ENCODE results near the gene GLB1L3.
"Not testable (repeated sequence)": the region's sequence is repeated elsewhere in the genome, so short reads cannot be mapped to it uniquely, and the experiment has no call there.

Gene GLB1L3

GRCh38 chr11:134252346-134253187 is 23.6 kb upstream of the GLB1L3 start:
- peak; percentile 42 for DNase-seq

GRCh38 chr11:134253188-134253993 is 22.8 kb upstream of the GLB1L3 start, which contains the start of the genes ACAD8 and THYN1:
Gene ACAD8, plus strand, starts transcription at chr11:134253568. Its CDS starts 33 bp downstream, at chr11:134253601.
Gene THYN1, minus strand, starts transcription at chr11:134253352. Its CDS starts 470 bp downstream, at chr11:134252882.
- peak; percentile 86 for DNase-seq

DNA sequence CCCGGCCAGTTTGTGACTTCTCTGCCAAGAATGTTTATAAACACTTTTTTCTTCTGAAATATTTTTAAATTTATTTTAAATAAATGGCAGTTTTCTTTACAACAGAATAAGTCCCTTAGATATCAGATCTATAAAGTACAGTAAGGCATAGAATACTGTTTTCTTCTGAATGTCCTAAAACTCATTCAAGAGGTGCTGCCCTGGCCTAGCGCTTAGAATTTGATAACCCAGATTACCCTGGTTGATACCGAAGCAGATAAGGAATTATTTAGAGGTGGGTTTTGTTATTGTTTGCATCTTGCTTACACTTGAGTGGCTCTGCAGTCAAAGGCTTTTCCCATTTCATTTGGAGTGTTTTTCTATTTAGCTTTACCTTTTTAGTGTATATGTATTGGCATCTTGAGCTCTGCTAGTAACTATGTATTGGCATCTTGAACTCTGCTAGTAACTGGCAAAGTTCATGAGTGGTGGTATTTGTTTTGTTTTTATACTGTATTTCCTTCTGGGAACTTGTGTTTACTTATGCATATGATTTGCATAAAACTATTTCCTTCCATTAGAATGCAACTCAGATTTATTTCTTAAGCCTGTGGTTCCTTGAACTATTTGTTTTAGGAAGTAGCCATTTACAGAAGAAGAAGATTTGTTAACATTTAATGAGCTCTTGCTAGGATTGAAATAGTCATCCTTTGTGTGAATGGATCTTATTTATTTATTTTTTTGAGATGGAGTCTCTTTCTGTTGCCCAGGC is 21.6 kb upstream of the GLB1L3 start:
- no peak for DNase-seq

DNA sequence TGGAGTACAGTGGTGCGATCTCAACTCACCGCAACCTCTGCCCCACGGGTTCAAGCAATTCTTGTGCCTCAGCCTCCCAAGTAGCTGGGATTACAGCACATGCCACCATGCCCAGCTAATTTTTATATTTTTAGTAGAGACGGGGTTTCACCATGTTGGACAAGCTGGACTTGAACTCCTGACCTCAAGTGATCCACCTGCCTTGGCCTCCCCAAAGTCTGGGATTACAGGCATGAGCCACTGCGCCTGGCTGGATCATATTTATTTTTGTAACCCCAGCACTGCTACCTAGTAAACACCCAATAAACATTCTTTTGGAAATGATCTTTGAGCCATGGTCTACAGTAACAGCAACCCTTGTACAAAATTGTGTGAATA is 21.0 kb upstream of the GLB1L3 start:
- not testable (repeated sequence) for DNase-seq

DNA sequence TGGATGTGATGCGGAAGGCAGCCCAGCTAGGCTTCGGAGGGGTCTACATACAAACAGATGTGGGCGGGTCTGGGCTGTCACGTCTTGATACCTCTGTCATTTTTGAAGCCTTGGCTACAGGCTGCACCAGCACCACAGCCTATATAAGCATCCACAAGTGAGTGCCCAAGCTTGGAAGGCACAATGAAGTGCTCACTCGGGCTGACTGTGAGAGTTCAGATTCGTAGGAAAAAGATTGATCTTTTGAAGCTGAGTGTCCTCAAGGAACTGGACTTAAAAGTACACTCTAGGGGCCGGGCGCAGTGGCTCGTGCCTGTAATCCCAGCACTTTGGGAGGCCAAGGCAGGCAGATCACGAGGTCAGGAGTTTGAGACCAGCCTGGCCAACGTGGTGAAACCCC is 19.1 kb upstream of the GLB1L3 start:
- no peak for DNase-seq

GRCh38 chr11:134258577-134258976 is 17.6 kb upstream of the GLB1L3 start:
- DNase-seq = no peak

GRCh38 chr11:134260503-134260902 is 15.7 kb upstream of the GLB1L3 start:
- DNase-seq = no peak

DNA sequence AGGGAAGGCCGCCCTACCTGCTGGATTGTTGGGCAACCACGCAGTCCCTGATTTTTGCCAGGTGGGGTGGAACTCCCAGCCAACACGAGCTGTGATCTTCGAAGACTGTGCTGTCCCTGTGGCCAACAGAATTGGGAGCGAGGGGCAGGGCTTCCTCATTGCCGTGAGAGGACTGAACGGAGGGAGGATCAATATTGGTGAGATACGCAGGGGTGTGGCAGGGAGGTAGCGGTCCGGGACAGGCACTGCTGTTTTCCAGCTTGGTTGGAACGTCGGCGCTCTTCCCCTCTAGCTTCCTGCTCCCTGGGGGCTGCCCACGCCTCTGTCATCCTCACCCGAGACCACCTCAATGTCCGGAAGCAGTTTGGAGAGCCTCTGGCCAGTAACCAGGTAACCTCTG is 15.2 kb upstream of the GLB1L3 start:
- no peak for DNase-seq

- DNase-seq = no peak
Measured at GRCh38 chr11:134261626-134262488, 14.3 kb upstream of the GLB1L3 start.

GRCh38 chr11:134264966-134265764 is 11.0 kb upstream of the GLB1L3 start:
- DNase-seq = no peak

DNA sequence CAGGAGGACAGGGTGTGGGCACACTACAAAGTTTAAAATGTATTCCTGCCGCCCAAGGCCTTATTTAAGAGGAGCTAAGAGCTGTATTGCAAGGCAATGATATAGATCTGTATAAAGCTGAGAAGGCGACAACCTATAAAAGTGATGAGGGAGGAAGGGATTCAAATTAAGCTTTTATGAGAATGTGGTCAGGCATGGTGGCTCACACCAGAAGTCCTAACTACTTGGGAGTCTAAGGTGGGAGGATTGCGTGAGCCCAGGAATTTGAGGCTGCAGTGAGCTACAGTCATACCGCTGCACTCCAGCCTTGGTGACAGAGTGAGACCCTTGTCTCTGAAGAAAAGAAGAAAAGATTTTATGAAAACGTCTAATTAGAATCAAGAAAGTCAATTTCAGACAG is 9.7 kb upstream of the GLB1L3 start:
- no peak for DNase-seq

GRCh38 chr11:134266841-134267251 is 9.3 kb upstream of the GLB1L3 start:
- DNase-seq = no peak

- DNase-seq = no peak
Measured at GRCh38 chr11:134267461-134267860, 8.7 kb upstream of the GLB1L3 start.

- DNase-seq = no peak
Measured at GRCh38 chr11:134267966-134268365, 8.2 kb upstream of the GLB1L3 start.

DNA sequence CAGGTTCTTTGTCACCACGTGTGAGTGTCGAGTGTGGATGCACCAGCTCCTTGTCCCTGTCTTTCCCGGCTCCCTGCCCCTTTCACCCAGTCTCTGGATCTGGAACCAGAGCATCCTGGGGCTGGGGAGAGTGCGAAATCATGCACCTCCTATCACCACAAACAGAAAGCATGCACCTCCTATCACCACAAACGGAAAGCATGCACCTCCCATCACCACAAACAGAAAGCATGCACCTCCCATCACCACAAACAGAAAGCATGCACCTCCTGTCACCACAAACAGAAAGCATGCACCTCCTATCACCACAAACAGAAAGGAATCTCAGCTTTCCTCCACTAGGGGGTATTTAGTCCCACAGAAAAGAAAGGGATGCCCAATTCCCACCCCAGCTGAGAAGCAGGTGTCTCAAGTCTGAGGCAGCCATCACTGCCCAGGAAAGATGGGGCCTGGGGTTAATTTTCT is 5.9 kb upstream of the GLB1L3 start:
- DNase-seq = peak; percentile 2

GRCh38 chr11:134271978-134272377 is 4.2 kb upstream of the GLB1L3 start:
- no peak for DNase-seq

DNA sequence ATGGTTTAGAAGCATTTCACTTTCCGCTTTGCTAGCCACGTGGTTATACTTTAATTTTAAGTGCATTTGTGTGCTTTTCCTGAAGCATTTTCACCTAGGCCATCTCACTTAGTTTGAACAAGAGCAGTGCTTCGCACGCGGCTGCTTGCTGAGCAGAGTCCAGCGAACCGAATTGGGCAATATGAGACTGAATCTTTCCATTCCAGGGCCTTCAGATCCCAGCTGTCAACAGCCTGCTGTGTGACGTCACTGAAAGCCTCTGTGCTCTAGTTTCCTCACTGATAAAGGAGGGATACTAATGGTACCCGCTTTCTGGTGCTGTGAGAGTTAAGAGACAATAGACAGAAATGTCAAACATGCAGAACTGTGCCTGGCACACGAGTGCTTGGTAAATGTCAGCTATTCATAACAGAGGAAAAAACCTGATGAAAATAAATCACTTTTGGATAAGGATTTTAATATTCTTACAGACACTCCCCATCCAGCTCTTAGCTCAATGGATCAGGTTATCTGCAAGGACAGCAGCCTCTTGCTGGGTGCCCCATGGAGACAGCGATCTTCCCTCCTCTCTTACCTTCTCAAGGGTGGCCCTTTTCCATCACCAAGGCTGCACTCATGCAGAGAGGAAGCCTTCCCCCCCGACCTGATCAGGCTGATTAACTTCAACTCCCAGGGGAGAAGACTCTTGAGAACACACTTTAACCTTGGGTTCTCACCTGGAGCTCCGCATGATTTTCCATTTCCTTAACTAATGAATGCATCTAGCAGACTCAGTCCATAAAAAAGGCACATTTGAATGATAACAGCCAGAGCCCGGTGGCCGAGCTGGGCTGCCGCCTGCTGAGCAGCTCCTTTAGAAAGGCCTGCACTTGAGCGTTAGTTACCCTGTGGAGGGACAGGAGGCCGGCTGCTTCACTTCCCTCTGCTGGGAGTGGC is 3.5 kb upstream of the GLB1L3 start:
- DNase-seq = no peak

DNA sequence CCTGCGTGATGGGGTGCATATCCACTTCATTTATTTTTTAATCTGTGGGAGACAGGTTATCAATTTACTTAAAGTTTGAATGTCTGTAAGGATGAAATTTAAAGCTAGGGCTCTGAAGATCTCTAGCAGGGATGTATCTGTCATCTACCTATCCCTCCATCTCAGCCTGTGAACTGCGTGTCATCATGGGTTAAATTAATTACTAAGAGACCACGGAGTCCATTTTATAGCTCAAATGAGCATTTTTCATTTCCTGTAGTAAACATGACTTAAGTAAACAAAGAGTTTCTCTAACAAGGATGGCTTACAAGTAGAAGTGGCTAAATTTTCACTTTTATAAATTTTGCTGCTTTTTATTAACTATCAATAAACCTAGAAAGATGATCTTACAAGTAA is 2.9 kb upstream of the GLB1L3 start:
- DNase-seq = no peak

- DNase-seq = no peak
Measured at GRCh38 chr11:134275188-134275533, 1.0 kb upstream of the GLB1L3 start.
